GM12878 (cell line): Measurements from ENCODE around the gene GDF15. TPM values are rescaled to one million over a fixed set of nuclear protein-coding genes. Genes with fewer than 3 reads are reported as not detected.

Experiments
- CHD4 ChIP-seq: fragments of 200-600 bp; sonication (generic); IDR thresholded peaks from 2 replicates; pipeline ENCODE4 v1.6.1; 2016; ENCODE audit warnings: mild to moderate bottlenecking
- DPF2 ChIP-seq: fragments of 450-650 bp; IDR thresholded peaks from 2 replicates; pipeline ENCODE4 v1.6.1; 2017; ENCODE audit warnings: mild to moderate bottlenecking
- EGR1 ChIP-seq, 2 experiments: IDR thresholded peaks; 1 replicate in 1 of 2; 2 replicates in 1 of 2; pipeline ENCODE4 v1.6.1; 2011 to 2012; ENCODE audit warnings: low read depth in 2 of 2, low read length in 2 of 2, borderline replicate concordance in 1 of 2, mild to moderate bottlenecking in 1 of 2, moderate library complexity in 1 of 2
- MEF2B ChIP-seq: fragments of 450-650 bp; IDR thresholded peaks from 2 replicates; pipeline ENCODE4 v1.6.1; 2018; ENCODE audit warnings: mild to moderate bottlenecking, moderate library complexity; ENCODE audit not compliant: partially characterized antibody, poor library complexity, severe bottlenecking
- MXI1 ChIP-seq: fragments of 150-350 bp; IDR thresholded peaks from 2 replicates; pipeline ENCODE4 v1.6.1; 2011; ENCODE audit warnings: low read depth, mild to moderate bottlenecking, inconsistent platforms, low read length, improper control_type of control experiment
- NFIC ChIP-seq: IDR thresholded peaks from 2 replicates; pipeline ENCODE4 v1.6.1; 2012; ENCODE audit warnings: low read depth, mild to moderate bottlenecking, inconsistent platforms, low read length, moderate library complexity
- NFYB ChIP-seq: IDR thresholded peaks from 2 replicates; pipeline ENCODE4 v1.6.1; 2011; ENCODE audit warnings: low read depth, mild to moderate bottlenecking, low read length, improper control_type of control experiment, moderate library complexity; ENCODE audit not compliant: insufficient read depth
- NR2C1 ChIP-seq: fragments of 450-650 bp; IDR thresholded peaks from 2 replicates; pipeline ENCODE4 v1.6.1; 2017; ENCODE audit warnings: antibody characterized with exemption, mild to moderate bottlenecking, moderate library complexity
- RAD51 ChIP-seq: fragments of 450-650 bp; IDR thresholded peaks from 2 replicates; pipeline ENCODE4 v1.6.1; 2016; ENCODE audit warnings: moderate library complexity, mild to moderate bottlenecking, inconsistent platforms
- RCOR1 ChIP-seq: conservative IDR thresholded peaks from 2 replicates; pipeline ENCODE4 v1.6.1; 2012; ENCODE audit warnings: low read depth, low read length, improper control_type of control experiment
- RELA ChIP-seq: fragments of 450-650 bp; IDR thresholded peaks from 2 replicates; pipeline ENCODE4 v1.8.0; 2014; ENCODE audit warnings: borderline replicate concordance; ENCODE audit not compliant: partially characterized antibody
- SREBF1 ChIP-seq: IDR thresholded peaks from 2 replicates; pipeline ENCODE4 v1.6.1; 2012; ENCODE audit warnings: mild to moderate bottlenecking, low read length
- SREBF2 ChIP-seq: IDR thresholded peaks from 2 replicates; pipeline ENCODE4 v1.6.1; 2012; ENCODE audit warnings: mild to moderate bottlenecking, low read length
- STAT1 ChIP-seq: fragments of 450-650 bp; conservative IDR thresholded peaks from 2 replicates; pipeline ENCODE4 v1.6.1; 2014; ENCODE audit warnings: antibody characterized with exemption, mild to moderate bottlenecking
- polyA plus RNA-seq, 11 experiments: library from polyadenylated mRNA; depleted of rRNA in 4 of 11; unstranded in 6 of 11; stranded (reverse) in 5 of 11; fragments of >200 nt; fragmentation: Nextera tagmentation in 4 of 11; fragmentation: Illumina TruSeq in 1 of 11; extraction: Ambion mirVana in 4 of 11; extraction: Trizol in 1 of 11; gene quantifications; 1 replicate in 1 of 11; 2 replicates in 10 of 11; pipeline versions ENCODE4 v1.2.1 to v1.2.3, GENCODE V29; 2011 to 2016; ENCODE audit warnings: inconsistent platforms in 2 of 11, missing spikeins in 2 of 11, low read depth in 1 of 11
- total RNA-seq, 4 experiments: library from RNA; depleted of rRNA in 3 of 4; stranded (reverse); fragments of >200 nt in 3 of 4; fragmentation: Illumina TruSeq in 1 of 4; extraction: Trizol in 1 of 4; gene quantifications; 2 replicates each; pipeline versions ENCODE4 v1.2.1 to v1.2.3, GENCODE V29; 2013 to 2021
- TF ChIP-seq, protein P1 (sequence below): IDR thresholded peaks from 2 replicates; pipeline ENCODE4 v1.6.1; 2012; ENCODE audit warnings: mild to moderate bottlenecking, low read depth, low read length
- TF ChIP-seq, protein P2 (sequence below): fragments of 450-650 bp; IDR thresholded peaks from 2 replicates; pipeline ENCODE4 v1.6.1; 2017; ENCODE audit warnings: mild to moderate bottlenecking, low read depth, inconsistent platforms; ENCODE audit not compliant: poor library complexity, severe bottlenecking
- TF ChIP-seq, protein P3 (sequence below), 3 experiments: IDR thresholded peaks in 2 of 3; conservative IDR thresholded peaks in 1 of 3; 2 replicates each; pipeline ENCODE4 v1.5.1; 2011; ENCODE audit warnings: low read depth in 3 of 3, low read length in 3 of 3, mild to moderate bottlenecking in 3 of 3, control low read depth in 2 of 3, moderate library complexity in 2 of 3, inconsistent platforms in 1 of 3, mixed read lengths in 1 of 3; ENCODE audit not compliant: control insufficient read depth in 2 of 3, insufficient read depth in 1 of 3; ENCODE audit errors: extremely low read depth in 1 of 3
- TF ChIP-seq, protein P4 (sequence below): fragments of 450-650 bp; IDR thresholded peaks from 2 replicates; pipeline ENCODE4 v1.6.1; 2018; ENCODE audit warnings: mild to moderate bottlenecking, low read depth, moderate library complexity; ENCODE audit not compliant: partially characterized antibody

Gene GDF15
- total and polyA plus RNA-seq, 10 of the 15 experiments (the other 5 are each of a cell fraction or from before 2014, with no cell fraction given), result 0.11 to 3.6 (median 1.6) TPM; not detected in 1

DNA sequence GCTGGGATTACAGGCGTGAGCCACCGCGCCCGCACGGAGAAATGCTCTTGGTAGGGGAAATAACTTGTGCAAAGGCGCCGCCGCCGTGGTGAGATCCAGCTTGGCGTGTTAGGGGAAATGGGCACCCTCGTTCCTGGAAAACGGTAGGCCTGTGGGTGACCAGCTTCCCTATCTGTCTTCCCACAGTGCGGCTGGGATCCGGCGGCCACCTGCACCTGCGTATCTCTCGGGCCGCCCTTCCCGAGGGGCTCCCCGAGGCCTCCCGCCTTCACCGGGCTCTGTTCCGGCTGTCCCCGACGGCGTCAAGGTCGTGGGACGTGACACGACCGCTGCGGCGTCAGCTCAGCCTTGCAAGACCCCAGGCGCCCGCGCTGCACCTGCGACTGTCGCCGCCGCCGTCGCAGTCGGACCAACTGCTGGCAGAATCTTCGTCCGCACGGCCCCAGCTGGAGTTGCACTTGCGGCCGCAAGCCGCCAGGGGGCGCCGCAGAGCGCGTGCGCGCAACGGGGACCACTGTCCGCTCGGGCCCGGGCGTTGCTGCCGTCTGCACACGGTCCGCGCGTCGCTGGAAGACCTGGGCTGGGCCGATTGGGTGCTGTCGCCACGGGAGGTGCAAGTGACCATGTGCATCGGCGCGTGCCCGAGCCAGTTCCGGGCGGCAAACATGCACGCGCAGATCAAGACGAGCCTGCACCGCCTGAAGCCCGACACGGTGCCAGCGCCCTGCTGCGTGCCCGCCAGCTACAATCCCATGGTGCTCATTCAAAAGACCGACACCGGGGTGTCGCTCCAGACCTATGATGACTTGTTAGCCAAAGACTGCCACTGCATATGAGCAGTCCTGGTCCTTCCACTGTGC, 2.4 kb downstream of the GDF15 start (continued):
- TF ChIP-seq, protein P1, sequence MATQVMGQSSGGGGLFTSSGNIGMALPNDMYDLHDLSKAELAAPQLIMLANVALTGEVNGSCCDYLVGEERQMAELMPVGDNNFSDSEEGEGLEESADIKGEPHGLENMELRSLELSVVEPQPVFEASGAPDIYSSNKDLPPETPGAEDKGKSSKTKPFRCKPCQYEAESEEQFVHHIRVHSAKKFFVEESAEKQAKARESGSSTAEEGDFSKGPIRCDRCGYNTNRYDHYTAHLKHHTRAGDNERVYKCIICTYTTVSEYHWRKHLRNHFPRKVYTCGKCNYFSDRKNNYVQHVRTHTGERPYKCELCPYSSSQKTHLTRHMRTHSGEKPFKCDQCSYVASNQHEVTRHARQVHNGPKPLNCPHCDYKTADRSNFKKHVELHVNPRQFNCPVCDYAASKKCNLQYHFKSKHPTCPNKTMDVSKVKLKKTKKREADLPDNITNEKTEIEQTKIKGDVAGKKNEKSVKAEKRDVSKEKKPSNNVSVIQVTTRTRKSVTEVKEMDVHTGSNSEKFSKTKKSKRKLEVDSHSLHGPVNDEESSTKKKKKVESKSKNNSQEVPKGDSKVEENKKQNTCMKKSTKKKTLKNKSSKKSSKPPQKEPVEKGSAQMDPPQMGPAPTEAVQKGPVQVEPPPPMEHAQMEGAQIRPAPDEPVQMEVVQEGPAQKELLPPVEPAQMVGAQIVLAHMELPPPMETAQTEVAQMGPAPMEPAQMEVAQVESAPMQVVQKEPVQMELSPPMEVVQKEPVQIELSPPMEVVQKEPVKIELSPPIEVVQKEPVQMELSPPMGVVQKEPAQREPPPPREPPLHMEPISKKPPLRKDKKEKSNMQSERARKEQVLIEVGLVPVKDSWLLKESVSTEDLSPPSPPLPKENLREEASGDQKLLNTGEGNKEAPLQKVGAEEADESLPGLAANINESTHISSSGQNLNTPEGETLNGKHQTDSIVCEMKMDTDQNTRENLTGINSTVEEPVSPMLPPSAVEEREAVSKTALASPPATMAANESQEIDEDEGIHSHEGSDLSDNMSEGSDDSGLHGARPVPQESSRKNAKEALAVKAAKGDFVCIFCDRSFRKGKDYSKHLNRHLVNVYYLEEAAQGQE, result no peak
- TF ChIP-seq MEF2B (no peak), SREBF2 (no peak), RCOR1 (0 out of 2 replicates have a peak, but pooled peaks have one; percentile 20), STAT1 (peak; percentile 81; the same call in 1 of the 2 replicates), MXI1 (peak; percentile 33; the same call in 1 of the 2 replicates), NR2C1 (no peak), RAD51 (no peak), CHD4 (no peak), EGR1 (IDR thresholded peaks at IDR 0.05; ENCODE audit: borderline replicate concordance in 1 of 2, low read depth in 2 of 2, low read length in 2 of 2) (no peak), NFIC (no peak), RELA (peak; percentile 31), SREBF1 (no peak), NFYB (no peak), DPF2 (peak; percentile 73)
- TF ChIP-seq, protein P2, sequence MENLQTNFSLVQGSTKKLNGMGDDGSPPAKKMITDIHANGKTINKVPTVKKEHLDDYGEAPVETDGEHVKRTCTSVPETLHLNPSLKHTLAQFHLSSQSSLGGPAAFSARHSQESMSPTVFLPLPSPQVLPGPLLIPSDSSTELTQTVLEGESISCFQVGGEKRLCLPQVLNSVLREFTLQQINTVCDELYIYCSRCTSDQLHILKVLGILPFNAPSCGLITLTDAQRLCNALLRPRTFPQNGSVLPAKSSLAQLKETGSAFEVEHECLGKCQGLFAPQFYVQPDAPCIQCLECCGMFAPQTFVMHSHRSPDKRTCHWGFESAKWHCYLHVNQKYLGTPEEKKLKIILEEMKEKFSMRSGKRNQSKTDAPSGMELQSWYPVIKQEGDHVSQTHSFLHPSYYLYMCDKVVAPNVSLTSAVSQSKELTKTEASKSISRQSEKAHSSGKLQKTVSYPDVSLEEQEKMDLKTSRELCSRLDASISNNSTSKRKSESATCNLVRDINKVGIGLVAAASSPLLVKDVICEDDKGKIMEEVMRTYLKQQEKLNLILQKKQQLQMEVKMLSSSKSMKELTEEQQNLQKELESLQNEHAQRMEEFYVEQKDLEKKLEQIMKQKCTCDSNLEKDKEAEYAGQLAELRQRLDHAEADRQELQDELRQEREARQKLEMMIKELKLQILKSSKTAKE, result no peak
- TF ChIP-seq, protein P3, sequence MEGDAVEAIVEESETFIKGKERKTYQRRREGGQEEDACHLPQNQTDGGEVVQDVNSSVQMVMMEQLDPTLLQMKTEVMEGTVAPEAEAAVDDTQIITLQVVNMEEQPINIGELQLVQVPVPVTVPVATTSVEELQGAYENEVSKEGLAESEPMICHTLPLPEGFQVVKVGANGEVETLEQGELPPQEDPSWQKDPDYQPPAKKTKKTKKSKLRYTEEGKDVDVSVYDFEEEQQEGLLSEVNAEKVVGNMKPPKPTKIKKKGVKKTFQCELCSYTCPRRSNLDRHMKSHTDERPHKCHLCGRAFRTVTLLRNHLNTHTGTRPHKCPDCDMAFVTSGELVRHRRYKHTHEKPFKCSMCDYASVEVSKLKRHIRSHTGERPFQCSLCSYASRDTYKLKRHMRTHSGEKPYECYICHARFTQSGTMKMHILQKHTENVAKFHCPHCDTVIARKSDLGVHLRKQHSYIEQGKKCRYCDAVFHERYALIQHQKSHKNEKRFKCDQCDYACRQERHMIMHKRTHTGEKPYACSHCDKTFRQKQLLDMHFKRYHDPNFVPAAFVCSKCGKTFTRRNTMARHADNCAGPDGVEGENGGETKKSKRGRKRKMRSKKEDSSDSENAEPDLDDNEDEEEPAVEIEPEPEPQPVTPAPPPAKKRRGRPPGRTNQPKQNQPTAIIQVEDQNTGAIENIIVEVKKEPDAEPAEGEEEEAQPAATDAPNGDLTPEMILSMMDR (IDR thresholded peaks at IDR 0.05 in 2 of 3, conservative IDR thresholded peaks at IDR 0.05 in 1 of 3; ENCODE audit: control insufficient read depth in 2 of 3, extremely low read depth in 1 of 3, insufficient read depth in 1 of 3, low read depth in 3 of 3, low read length in 3 of 3), result peak; percentile 98; a peak in 5 of 6 replicates
- TF ChIP-seq, protein P4, sequence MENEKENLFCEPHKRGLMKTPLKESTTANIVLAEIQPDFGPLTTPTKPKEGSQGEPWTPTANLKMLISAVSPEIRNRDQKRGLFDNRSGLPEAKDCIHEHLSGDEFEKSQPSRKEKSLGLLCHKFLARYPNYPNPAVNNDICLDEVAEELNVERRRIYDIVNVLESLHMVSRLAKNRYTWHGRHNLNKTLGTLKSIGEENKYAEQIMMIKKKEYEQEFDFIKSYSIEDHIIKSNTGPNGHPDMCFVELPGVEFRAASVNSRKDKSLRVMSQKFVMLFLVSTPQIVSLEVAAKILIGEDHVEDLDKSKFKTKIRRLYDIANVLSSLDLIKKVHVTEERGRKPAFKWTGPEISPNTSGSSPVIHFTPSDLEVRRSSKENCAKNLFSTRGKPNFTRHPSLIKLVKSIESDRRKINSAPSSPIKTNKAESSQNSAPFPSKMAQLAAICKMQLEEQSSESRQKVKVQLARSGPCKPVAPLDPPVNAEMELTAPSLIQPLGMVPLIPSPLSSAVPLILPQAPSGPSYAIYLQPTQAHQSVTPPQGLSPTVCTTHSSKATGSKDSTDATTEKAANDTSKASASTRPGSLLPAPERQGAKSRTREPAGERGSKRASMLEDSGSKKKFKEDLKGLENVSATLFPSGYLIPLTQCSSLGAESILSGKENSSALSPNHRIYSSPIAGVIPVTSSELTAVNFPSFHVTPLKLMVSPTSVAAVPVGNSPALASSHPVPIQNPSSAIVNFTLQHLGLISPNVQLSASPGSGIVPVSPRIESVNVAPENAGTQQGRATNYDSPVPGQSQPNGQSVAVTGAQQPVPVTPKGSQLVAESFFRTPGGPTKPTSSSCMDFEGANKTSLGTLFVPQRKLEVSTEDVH, result no peak
